K562 (cell line): ENCODE results near the gene PRC1. TPM values are rescaled to one million over a fixed set of nuclear protein-coding genes. Genes with fewer than 3 reads are reported as not detected.

Experiments
- CHD4 ChIP-seq: fragments of 200-600 bp; sonication (generic); IDR thresholded peaks from 3 replicates; pipeline ENCODE4 v1.6.1; 2012; ENCODE audit warnings: low read depth, mild to moderate bottlenecking, mixed read lengths, low read length, inconsistent platforms; ENCODE audit not compliant: insufficient read depth, insufficient replicate concordance, poor library complexity, severe bottlenecking
- CTBP1 ChIP-seq: fragments of 450-650 bp; IDR thresholded peaks from 2 replicates; pipeline ENCODE4 v1.6.1; 2016; ENCODE audit warnings: borderline replicate concordance
- DACH1 ChIP-seq: fragments of 450-650 bp; IDR thresholded peaks from 2 replicates; pipeline ENCODE4 v1.6.1; 2018; ENCODE audit not compliant: partially characterized antibody
- FOXJ2 ChIP-seq: fragments of 200-800 bp; sonication (Bioruptor generic); IDR thresholded peaks from 2 replicates; pipeline ENCODE4 v1.6.1; 2016; ENCODE audit warnings: missing genetic modification characterization, missing compliant biosample characterization
- FOXP4 ChIP-seq: sonication (generic); formaldehyde crosslinking; IDR thresholded peaks from 2 replicates; pipeline ENCODE4 v1.8.0; 2022; ENCODE audit warnings: mild to moderate bottlenecking, missing genetic modification reagents, borderline replicate concordance
- L3MBTL2 ChIP-seq: fragments of 450-650 bp; IDR thresholded peaks from 2 replicates; pipeline ENCODE4 v1.6.1; 2016; ENCODE audit warnings: mild to moderate bottlenecking, moderate library complexity
- MYBL2 ChIP-seq, 2 experiments: fragments of 450-650 bp in 1 of 2; sonication (generic) in 1 of 2; formaldehyde crosslinking in 1 of 2; IDR thresholded peaks; 2 replicates each; pipeline versions ENCODE4 v1.6.1 to v1.8.1; 2017 to 2022; ENCODE audit warnings: borderline replicate concordance in 1 of 2, inconsistent platforms in 1 of 2, low read depth in 1 of 2, mild to moderate bottlenecking in 1 of 2, missing genetic modification reagents in 1 of 2, moderate library complexity in 1 of 2
- PCBP1 ChIP-seq: fragments of 200-400 bp; formaldehyde crosslinking; IDR thresholded peaks from 2 replicates; pipeline ENCODE4 v1.6.1; 2018; ENCODE audit warnings: mild to moderate bottlenecking, low read depth, low read length; ENCODE audit not compliant: poor library complexity, severe bottlenecking
- RBM34 ChIP-seq: fragments of 200-400 bp; formaldehyde crosslinking; IDR thresholded peaks from 2 replicates; pipeline ENCODE4 v1.6.1; 2018; ENCODE audit warnings: low read length, borderline replicate concordance; ENCODE audit not compliant: insufficient read depth
- RERE ChIP-seq: sonication (generic); formaldehyde crosslinking; IDR thresholded peaks from 2 replicates; pipeline ENCODE4 v1.8.0; 2023; ENCODE audit warnings: missing genetic modification reagents, mild to moderate bottlenecking, borderline replicate concordance
- RNF219 ChIP-seq: fragments of 250-450 bp; sonication (Bioruptor Pico); IDR thresholded peaks from 2 replicates; pipeline ENCODE4 v1.5.0; 2022; ENCODE audit warnings: mild to moderate bottlenecking
- TARDBP ChIP-seq: fragments of 450-650 bp; IDR thresholded peaks from 2 replicates; pipeline ENCODE4 v1.6.1; 2016
- ZNF277 ChIP-seq: fragments of 250-450 bp; sonication (Bioruptor Pico); IDR thresholded peaks from 2 replicates; pipeline ENCODE4 v1.8.0; 2022; ENCODE audit warnings: inconsistent platforms, mild to moderate bottlenecking, moderate library complexity, borderline replicate concordance
- ZNF445 ChIP-seq: fragments of 250-450 bp; sonication (Bioruptor Pico); IDR thresholded peaks from 2 replicates; pipeline ENCODE4 v1.4.0; 2020; ENCODE audit warnings: low read depth, mild to moderate bottlenecking, moderate library complexity
- ZNF75A ChIP-seq: fragments of 450-650 bp; formaldehyde crosslinking; IDR thresholded peaks from 2 replicates; pipeline ENCODE4 v1.4.0; 2020; ENCODE audit warnings: mild to moderate bottlenecking
- polyA plus RNA-seq, 8 experiments: library from polyadenylated mRNA; depleted of rRNA in 4 of 8; stranded (reverse) in 5 of 8; unstranded in 3 of 8; fragments of >200 nt; fragmentation: Nextera tagmentation in 2 of 8; fragmentation: Illumina TruSeq in 1 of 8; extraction: Ambion mirVana in 2 of 8; extraction: Trizol in 1 of 8; gene quantifications; 2 replicates each; pipeline versions ENCODE4 v1.2.1 to v1.2.3, GENCODE V29; 2011 to 2014; ENCODE audit warnings: inconsistent platforms in 1 of 8, missing spikeins in 1 of 8
- total RNA-seq, 7 experiments: library from RNA; depleted of rRNA in 6 of 7; stranded (reverse); fragments of >200 nt in 6 of 7; fragmentation: Illumina TruSeq in 2 of 7; extraction: Trizol in 2 of 7; gene quantifications; 2 replicates each; pipeline versions ENCODE4 v1.2.1 to v1.2.3, GENCODE V29; 2011 to 2021; ENCODE audit warnings: low replicate concordance in 1 of 7

PRC1 gene
- total and polyA plus RNA-seq, 9 of the 15 experiments (the other 6 are each of a cell fraction or from before 2014, with no cell fraction given), result 156 to 391 (median 240) TPM

GRCh38 chr15:91022075-91022831 is 27.9 kb upstream of the PRC1 start, which contains the start of gene VPS33B (continued):
- no peak for TF ChIP-seq PCBP1
- no peak for TF ChIP-seq ZNF445 (CRISPR knock-in tag)
- TF ChIP-seq ZNF75A, result no peak
- no peak for TF ChIP-seq RBM34
- no peak for TF ChIP-seq FOXJ2 (tag)
- no peak for TF ChIP-seq FOXP4 (CRISPR knock-in tag)
- no peak for TF ChIP-seq CHD4
- TF ChIP-seq ZNF277 (CRISPR knock-in tag), result no peak
- no peak for TF ChIP-seq MYBL2 (IDR thresholded peaks at IDR 0.05; ENCODE audit: low read depth)
- no peak for TF ChIP-seq MYBL2 (CRISPR knock-in tag; IDR thresholded peaks at IDR 0.05; ENCODE audit: borderline replicate concordance)
- 0 out of 2 replicates have a peak, but pooled peaks have one; percentile 45 for TF ChIP-seq RNF219 (CRISPR knock-in tag)
- no peak; the same call in 1 of the 2 replicates for TF ChIP-seq CTBP1
- no peak for TF ChIP-seq TARDBP
- peak; percentile 65 for TF ChIP-seq DACH1
- 0 out of 2 replicates have a peak, but pooled peaks have one; percentile 18 for TF ChIP-seq L3MBTL2
- TF ChIP-seq RERE, result no peak
